DOHH2 (cell line): ENCODE measurements around the gene NMNAT2.

Experiments
- H3F3A ChIP-seq: fragments of 200-600 bp; sonication (generic), shearing (Covaris generic); 2 replicates; pipeline ENCODE4 v1.6.0; 2016; ENCODE audit warnings: antibody characterized with exemption, mild to moderate bottlenecking; ENCODE audit not compliant: control insufficient read depth, insufficient read depth
- H3K27ac ChIP-seq: fragments of 200-600 bp; sonication (generic); 2 replicates; pipeline ENCODE4 v1.5.1; 2014; ENCODE audit warnings: low read depth, mild to moderate bottlenecking, low read length, moderate library complexity
- H3K27me3 ChIP-seq: fragments of 200-600 bp; sonication (generic); 2 replicates; pipeline ENCODE4 v1.6.1; 2014; ENCODE audit warnings: mild to moderate bottlenecking, low read length, mixed read lengths; ENCODE audit not compliant: control insufficient read depth
- H3K36me3 ChIP-seq: fragments of 200-600 bp; sonication (generic); 2 replicates; pipeline ENCODE4 v1.6.1; 2014; ENCODE audit warnings: mild to moderate bottlenecking, low read length, moderate library complexity, mixed read lengths; ENCODE audit not compliant: control insufficient read depth
- H3K4me1 ChIP-seq: fragments of 200-600 bp; sonication (generic); 2 replicates; pipeline ENCODE4 v1.6.1; 2014; ENCODE audit warnings: mild to moderate bottlenecking, low read length, mixed read lengths; ENCODE audit not compliant: control insufficient read depth
- H3K4me2 ChIP-seq: fragments of 200-600 bp; sonication (generic); 2 replicates; pipeline ENCODE4 v1.6.0; 2014; ENCODE audit warnings: mild to moderate bottlenecking, low read length, moderate library complexity
- H3K4me3 ChIP-seq: fragments of 200-600 bp; sonication (generic); 2 replicates; pipeline ENCODE4 v1.5.1; 2014; ENCODE audit warnings: mild to moderate bottlenecking, low read length, mixed read lengths
- H3K79me2 ChIP-seq: fragments of 200-600 bp; sonication (generic); 2 replicates; pipeline ENCODE4 v1.6.1; 2014; ENCODE audit warnings: mild to moderate bottlenecking, low read length, mixed read lengths; ENCODE audit not compliant: control insufficient read depth
- H3K9me2 ChIP-seq: fragments of 200-600 bp; sonication (generic); replicated peaks from 2 replicates; pipeline ENCODE4 v1.6.1; 2014; ENCODE audit warnings: mild to moderate bottlenecking, low read length, mixed read lengths; ENCODE audit not compliant: control insufficient read depth
- H3K9me3 ChIP-seq: fragments of 200-600 bp; sonication (generic); 2 replicates; pipeline ENCODE4 v1.6.1; 2014; ENCODE audit warnings: antibody characterized with exemption, low read length, mixed read lengths; ENCODE audit not compliant: control insufficient read depth, insufficient read depth
- H4K20me1 ChIP-seq: fragments of 200-600 bp; sonication (generic); 2 replicates; pipeline ENCODE4 v1.6.0; 2014; ENCODE audit warnings: low read depth, mild to moderate bottlenecking, antibody characterized with exemption, low read length, moderate library complexity; ENCODE audit not compliant: control insufficient read depth, insufficient read depth
- EZH2phosphoT487 ChIP-seq: fragments of 200-600 bp; sonication (generic); IDR thresholded peaks from 2 replicates; pipeline ENCODE4 v1.6.1; 2017; ENCODE audit warnings: borderline replicate concordance, mild to moderate bottlenecking, antibody characterized with exemption, low read length, moderate library complexity, mixed read lengths
- TF ChIP-seq, protein P1 (sequence below): fragments of 200-600 bp; sonication (generic); IDR thresholded peaks from one replicate; pipeline ENCODE4 v1.5.1; 2014; ENCODE audit warnings: antibody characterized with exemption, mild to moderate bottlenecking, low read depth, low read length; ENCODE audit not compliant: poor library complexity, severe bottlenecking

NMNAT2 gene

DNA sequence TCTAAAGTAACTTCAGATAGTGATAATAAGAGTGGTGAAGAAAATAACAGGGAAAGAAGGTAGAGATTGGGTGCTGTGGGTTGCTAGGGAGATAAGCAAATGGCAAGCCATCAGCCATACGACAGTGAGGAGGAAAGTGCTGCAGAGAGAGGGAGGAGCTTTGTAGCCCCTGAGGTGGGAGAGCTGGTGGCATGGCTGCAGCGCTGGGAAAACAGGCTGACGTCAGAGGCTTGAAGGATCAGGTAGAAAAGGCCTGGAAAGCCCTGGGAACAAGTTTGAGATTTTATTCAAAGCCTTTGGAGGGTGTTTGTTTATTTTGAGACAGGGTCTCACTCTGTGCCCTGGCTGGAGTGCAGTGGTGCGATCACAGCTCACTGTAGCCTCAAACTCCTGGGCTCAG, 109.5 kb downstream of the NMNAT2 start:
- Histone ChIP-seq H3K4me1 (no peaks in the 10 kb centered on the region), H3K27me3 (no peaks in the 10 kb centered on the region), H3K4me3 (no peak overlapping the region), H3K9me2 (no peaks in the 10 kb centered on the region), H3K79me2 (no peaks in the 10 kb centered on the region), H3K9me3 (no peaks in the 10 kb centered on the region), H3K27ac (no peak overlapping the region), H3K4me2 (no peak overlapping the region), H3F3A (no peaks in the 10 kb centered on the region), H4K20me1 (no peaks in the 10 kb centered on the region), H3K36me3 (no peaks in the 10 kb centered on the region)
- TF ChIP-seq, protein P1, sequence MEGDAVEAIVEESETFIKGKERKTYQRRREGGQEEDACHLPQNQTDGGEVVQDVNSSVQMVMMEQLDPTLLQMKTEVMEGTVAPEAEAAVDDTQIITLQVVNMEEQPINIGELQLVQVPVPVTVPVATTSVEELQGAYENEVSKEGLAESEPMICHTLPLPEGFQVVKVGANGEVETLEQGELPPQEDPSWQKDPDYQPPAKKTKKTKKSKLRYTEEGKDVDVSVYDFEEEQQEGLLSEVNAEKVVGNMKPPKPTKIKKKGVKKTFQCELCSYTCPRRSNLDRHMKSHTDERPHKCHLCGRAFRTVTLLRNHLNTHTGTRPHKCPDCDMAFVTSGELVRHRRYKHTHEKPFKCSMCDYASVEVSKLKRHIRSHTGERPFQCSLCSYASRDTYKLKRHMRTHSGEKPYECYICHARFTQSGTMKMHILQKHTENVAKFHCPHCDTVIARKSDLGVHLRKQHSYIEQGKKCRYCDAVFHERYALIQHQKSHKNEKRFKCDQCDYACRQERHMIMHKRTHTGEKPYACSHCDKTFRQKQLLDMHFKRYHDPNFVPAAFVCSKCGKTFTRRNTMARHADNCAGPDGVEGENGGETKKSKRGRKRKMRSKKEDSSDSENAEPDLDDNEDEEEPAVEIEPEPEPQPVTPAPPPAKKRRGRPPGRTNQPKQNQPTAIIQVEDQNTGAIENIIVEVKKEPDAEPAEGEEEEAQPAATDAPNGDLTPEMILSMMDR: no peak
- TF ChIP-seq EZH2phosphoT487: no peak

DNA sequence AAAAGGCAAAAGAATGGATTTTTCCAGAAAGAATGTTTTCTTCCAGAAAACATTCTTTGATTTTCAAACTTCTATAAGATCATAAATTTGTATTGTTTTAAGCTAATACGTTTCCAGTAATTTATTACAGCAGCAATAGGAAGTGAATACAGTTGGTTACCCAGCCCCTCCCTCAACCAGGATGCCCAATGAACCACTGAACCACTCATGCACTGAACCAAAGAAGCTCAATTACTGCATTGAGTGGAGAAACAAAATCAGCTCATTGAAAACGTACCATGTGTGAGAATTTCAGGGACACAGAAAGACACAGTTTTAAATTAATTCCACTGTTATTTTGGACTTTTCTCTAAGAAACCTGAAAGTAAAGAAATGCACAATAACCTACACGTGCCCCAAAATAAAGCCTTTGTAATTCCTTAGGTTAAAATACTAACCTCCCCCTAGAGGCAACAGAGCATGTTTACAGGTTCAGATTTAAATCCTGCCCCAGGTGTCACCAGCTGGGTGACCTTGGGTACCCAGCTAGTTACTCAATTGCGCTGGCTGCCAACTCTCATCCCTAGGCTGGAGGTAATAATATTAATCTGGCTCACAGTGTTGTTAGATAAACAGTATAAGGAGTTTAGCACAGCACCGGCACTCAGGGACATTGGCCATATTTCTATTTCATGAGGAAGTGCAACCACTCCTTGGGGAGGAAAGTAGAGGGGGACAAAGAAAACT, 111.7 kb downstream of the NMNAT2 start:
- H3K36me3 ChIP-seq: no peaks in the 10 kb centered on the region
- no peak overlapping the region for H3K4me2 ChIP-seq
- peaks cover 3% of the 10 kb centered on the region; the same call in 1 of the 2 replicates for H3K27me3 ChIP-seq
- H3K9me3 ChIP-seq: no peaks in the 10 kb centered on the region
- no peaks in the 10 kb centered on the region for H3K4me1 ChIP-seq
- H3K27ac ChIP-seq: no peak overlapping the region
- no peak overlapping the region for H3K4me3 ChIP-seq
- H3K79me2 ChIP-seq: no peaks in the 10 kb centered on the region
- H3F3A ChIP-seq: no peaks in the 10 kb centered on the region
- no peaks in the 10 kb centered on the region for H3K9me2 ChIP-seq
- no peaks in the 10 kb centered on the region for H4K20me1 ChIP-seq
- no peak for TF ChIP-seq EZH2phosphoT487
- TF ChIP-seq, protein P1: peak; percentile 63

DNA sequence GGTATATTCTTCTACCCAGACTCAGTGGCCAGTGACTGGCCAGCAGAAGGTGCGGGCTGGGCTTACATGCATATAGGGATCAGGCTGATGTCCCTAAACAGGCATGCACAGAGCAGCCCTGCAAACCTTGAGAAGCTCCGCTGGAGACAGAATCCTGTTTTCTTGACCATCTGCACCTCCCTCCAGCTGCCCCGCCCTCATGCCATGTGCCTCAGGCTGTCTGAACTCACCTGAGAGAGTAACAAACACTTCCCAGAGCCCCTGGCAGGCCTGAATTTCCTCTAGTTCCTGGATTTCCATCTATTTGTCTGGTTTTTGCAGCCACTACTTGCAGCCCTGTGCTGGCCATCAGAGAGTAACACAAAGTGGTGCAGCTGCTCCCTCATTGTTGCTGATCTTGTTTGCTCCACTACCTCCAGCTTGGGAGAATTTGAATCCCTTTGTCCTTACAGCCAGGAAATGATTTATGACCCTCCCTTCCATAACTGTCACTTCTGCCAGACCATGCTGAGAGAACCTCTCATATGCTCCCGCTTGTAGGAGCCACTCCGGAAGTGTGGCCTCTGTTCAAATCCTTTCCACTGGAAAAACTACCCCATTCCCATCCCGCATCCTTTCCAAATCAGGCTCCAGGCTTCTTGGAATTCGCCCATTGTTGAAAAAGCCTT, 113.6 kb downstream of the NMNAT2 start:
- Histone ChIP-seq H3K79me2 (no peaks in the 10 kb centered on the region), H3K4me2 (no peak overlapping the region), H3K27ac (no peak overlapping the region), H3F3A (no peaks in the 10 kb centered on the region), H4K20me1 (no peaks in the 10 kb centered on the region), H3K4me3 (no peak overlapping the region), H3K36me3 (no peaks in the 10 kb centered on the region), H3K9me3 (no peaks in the 10 kb centered on the region), H3K9me2 (no peaks in the 10 kb centered on the region), H3K27me3 (peaks cover 3% of the 10 kb centered on the region; the same call in 1 of the 2 replicates), H3K4me1 (no peaks in the 10 kb centered on the region)
- TF ChIP-seq, protein P1: no peak
- TF ChIP-seq EZH2phosphoT487: no peak
